GM21423 (cell line): ENCODE results near the gene AMPH.

ENCODE experiments used
- ATAC-seq: cut with Tn5 transposase; IDR thresholded peaks from one replicate; pipeline ENCODE4 v1.9.1; 2021; ENCODE audit warnings: mild to moderate bottlenecking, moderate library complexity; ENCODE audit not compliant: unreplicated experiment

AMPH gene

DNA sequence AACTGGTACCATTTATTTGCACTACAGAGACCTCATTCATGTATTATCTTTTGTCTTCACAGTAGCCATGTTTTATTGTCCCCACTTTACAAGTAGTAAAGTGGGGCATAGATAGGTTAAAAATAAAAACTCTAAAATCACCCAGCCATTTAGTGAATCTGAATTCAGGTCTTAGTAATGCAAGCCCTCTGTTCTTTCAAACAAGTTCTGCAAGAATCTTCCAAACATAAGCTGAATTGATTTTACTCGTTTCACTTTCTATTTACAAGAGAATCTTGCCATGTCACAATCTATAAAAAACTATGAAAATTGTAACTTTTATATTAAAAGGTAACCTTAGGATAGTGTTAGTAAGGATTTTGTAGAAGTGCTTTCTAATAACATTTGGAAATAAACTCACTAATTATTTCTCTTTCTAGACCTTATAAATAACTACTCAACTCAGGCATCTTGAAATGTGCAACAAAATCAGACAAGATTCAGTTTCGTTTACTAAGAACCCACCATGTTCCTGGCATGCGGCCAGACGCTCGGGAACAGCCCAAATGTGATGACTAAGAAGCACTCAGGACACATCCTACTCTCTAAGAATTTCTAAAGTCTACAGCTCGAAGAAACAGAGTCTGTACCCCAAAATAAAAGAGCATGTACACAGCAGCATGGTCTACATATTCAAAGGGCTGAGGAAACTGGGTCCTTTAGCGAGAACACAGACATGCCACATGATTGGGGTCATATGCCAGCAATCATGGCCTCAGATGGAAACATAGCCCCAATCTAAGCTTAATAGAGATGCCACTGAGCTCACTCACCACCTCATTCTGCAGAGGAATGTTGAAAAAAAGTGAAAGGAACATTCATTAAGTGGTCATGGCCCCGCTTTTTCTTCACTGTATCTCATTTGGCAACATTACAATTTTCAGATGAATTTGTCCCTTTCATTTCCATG is 167.6 kb downstream of the AMPH start:
- peak; percentile 67 for ATAC-seq

DNA sequence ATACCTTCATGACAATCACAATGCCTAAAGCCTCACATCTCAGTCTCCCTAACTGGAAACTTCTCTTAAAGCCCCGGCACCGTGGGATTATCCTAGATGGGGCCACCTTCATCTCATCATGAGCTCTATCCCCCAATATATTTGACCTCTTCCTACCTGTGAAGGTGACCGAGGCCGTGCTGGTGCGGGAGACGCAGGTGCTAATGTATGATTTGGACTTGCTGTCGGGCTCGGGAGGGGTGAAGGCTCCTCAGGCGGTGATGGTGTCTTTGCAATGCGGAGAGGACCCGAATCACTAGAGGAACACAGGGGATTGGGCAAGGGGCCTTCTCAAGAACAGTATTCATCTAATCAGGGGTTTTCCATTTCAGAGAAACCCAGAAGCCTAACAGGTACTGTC is 168.4 kb downstream of the AMPH start:
- ATAC-seq: peak; percentile 9

DNA sequence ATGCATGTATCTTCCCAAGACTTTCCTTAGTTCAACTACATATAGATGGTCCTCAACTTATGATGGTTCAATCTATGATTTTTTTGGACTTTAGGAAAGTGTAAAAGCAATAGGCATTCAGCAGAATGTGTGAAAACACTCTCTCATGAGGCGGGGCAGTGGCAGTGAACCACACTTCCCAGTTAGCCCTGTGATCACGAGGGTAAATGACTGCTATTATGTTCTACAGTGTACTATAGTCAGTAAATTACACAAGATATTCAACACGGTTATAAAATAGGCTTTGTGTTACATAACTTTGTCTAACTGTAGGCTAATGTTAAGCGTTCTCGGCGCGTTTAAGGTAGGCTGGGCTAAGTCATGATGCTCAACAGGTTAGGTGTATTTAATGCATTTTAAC is 169.3 kb downstream of the AMPH start:
- ATAC-seq: no peak

DNA sequence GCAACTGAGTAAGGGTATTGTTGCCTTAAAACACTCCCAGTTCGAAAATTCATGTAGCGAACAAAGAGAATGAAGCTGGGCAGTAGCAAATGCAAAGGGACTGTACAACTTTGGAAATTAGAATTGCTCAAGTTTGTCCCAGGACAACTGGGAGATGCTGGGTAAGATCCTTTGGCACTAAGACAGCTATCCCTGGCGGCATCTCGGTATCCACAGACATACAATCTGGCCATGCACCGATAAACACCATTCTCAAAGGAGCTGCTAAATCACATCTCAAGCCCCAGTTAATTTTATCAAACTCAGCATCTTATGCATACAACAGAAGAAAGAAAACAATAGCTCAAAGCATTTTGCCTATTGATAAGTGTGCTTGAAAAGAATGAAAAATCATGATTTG is 177.3 kb downstream of the AMPH start:
- no peak for ATAC-seq

DNA sequence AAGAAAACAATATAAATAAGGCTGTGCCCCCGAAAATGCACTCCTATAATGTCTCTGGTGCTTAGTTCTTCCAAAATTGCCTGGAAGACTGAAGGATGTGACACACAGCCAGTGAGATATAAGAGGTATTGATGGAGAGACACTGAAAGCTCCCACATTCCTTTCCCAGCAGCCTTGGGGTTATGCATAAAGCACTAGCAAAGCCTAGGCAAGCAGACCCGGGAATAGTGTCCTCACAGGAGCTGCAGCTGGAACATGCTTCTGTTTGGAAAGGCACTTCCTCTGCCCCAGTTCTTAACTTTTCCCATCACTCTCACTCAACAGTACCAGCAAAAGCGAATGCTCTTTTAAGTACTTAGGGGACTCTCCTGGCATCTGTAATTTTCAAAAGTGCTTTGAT is 178.0 kb downstream of the AMPH start:
- ATAC-seq: no peak

DNA sequence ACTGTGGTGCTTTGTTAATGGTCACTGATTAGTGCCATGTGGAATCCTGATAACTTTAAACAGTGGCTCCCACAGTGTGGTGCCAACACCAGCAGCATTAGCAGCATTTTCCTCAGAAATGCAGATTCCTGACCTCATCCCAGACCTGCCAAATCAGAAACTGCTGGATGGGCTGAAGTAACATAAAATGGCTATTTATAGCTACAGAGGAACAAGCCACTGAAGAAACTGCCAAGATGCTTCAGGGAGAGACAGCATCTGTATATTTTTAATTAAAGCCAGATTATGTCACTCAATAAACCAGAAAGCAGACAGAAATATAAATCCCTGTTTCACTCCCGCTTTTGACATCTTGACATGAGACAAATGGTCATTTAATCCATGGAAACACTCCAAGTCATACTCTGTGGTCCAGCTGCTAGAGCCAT is 178.5 kb downstream of the AMPH start:
- ATAC-seq: no peak

DNA sequence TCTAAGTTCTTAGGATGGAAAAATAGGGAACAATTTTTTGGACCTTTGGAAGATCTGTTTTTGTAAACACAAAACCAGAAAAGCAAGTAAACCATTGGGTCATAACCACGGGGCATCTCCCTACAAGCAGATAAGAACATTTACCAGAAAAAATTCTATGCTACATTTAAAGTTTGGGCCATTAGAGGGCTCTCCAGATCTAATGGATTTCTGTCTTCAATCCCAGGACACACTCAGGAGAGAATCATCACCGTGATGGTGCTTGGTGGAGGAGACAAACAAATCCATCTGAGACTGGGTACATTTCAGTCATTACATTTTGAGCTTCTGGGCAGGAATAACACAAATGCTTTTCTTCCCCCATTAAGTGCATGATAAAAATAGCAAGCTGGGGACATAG is 179.3 kb downstream of the AMPH start:
- ATAC-seq: no peak

DNA sequence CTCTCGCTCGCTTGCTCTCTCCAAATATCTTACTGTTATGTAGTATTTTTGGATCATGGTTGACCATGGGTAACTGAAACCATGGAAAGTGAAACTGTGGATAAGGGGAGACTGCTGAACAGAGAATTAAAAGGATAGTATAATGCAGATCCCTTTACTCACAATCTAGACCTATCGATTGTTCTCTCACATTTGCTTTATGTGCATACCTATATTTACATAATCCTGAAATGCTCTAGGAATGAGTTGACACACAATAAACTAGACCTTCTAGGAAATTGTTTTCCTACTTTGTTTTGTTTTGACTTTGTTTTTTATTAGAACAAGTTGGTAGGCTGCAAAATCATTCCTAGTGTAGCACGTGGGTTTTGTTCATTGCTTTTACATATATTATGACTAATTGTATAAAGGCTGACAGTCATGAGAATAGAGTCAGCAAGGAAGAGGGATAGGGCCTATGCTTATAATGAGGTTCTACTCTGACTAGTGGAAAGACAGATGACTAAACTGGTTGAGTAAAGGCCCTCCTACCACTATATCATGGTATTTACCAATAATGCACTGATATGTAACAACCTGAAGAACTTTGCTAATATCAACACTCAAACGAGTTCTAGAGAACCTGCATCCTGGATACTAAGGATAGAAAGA is 182.5 kb downstream of the AMPH start:
- ATAC-seq: no peak

DNA sequence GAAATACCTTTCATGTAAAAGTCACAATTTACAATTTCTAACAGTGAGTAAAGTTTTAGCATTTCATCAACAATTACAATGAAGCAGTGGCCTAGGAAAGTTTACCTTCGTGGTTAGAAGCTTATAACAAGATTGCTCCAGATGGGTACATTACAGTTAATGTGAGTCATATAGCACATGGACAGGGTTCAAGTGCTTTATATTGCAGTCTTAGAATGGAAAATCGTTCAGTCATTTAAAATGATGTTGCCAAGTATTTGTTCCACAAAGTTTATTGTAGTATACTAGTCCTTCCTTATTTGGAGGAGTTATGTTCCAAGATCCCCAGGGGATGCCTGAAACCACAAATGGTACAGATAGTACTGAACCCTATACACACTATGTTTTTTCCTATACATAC is 183.1 kb downstream of the AMPH start:
- ATAC-seq: no peak

DNA sequence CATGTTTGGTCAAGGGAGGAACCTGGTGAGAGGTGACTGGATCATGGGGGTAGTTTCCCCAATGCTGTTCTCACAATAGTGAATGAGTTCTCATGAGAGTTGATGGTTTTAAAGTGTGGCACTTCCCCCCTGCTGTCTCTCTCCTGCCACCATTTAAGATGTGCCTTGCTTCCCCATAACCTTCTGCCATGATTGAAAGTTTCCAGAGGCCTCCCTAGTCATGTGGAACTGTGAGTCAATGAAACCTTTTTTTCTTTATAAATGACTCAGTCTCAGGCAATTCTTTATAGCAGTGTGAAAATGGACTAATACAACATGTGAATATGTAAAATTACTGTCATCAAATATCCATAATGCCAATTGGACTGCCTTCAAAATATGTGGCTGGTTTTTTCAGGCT is 192.2 kb downstream of the AMPH start:
- ATAC-seq: no peak

DNA sequence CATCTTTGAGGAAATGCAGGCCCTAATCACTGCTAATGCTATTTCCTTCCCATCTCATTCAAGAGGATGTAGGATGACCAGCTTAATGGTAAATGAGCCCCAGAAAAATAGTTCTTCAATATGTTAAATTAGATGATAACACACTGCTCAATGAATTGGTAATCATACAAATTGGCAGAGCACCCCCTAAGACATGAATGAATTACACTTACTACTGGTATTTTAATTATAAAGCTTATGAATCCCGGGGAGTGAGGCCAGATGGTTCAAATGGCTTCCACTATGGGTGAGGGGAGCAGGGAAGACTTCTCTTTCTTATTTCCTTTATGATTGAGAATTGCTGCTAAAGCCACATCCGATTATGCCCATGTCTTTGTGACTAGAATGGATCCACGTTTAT is 198.5 kb downstream of the AMPH start:
- ATAC-seq: no peak

DNA sequence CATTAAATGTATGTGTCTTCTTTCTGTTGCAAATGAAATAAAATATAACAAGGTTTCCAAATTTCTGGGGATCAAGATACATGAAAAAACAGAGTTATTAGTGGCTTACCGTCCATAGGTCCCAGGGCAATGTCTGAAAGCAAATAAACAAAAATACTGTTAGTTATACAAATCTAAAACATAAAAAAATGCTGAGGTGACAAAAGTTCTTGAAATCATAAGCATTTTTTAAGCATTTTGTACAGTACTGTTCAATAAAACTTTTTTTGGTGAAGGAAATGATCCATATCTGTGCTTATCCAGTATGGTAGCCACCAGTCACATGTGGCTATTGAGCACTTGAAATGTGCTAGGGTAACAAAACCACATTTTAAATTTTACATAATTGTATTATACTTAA is 199.1 kb downstream of the AMPH start:
- no peak for ATAC-seq

DNA sequence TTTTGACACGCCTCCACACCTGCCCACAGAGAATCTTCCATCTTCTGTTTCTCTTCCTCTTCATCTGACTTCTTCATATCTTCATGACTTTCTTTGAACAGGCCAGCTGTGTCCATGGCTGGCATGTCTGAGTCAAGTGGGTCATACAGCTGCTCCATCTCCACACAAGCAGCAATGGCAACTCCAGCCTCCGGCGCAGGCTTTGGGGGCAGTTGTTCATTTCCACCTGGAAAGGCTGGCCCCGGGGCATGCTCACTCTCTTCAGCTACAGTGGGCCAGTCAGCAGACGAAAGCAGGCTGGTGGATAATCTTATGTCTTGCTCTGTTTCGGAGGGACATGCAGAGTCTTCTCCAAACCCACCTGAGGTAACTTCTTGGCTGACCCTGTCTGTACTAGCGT is 202.1 kb downstream of the AMPH start:
- ATAC-seq: no peak

DNA sequence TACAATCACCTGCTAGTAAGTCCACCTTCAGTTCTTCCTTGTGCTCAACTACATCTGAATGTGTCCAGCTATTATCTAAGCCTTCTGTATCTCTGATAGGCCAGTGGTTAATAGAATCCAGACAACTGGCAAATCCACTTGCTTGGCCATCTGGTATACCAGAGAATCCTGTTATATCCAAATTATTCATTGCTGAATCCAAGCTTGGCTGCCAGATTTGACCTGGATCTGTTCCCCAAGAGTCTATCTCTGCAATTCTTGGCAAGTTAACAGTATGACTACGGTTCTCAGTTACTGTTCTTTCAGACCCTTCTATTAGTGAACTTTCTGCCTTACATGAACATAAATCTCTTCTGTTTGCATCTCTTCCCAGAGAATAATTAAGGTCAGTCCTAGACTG is 203.1 kb downstream of the AMPH start:
- ATAC-seq: no peak

DNA sequence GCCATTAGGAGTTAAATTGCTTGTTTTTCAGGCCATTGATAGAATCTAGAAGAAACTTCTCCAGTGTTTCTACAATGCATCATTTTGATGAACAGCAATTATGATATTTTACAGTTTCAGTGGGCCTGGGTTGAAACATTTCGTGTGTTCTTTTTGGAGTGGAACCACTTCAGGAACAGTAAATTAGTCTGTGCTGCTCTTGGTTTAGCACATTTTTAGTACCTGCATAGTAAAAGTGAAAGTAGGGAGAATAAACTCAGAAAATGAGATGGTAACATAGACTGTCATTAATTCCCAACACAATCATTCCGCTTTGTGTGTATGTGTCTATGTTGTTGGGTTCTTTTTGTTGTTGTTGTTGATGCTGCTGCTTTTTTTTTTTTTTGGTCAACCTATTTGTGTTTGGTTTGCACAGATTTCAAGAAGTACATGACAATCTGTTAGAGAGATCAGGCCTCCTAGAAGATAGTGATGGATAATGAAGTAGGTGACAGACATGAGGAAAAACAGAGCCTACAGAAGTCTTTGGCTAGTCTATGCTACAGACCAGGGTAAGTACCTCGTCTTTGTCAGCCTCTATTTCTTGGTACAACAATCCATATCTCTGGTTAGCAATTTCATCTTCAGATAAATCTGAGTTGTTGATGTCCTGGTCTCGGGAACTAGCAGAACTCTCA is 203.8 kb downstream of the AMPH start:
- no peak for ATAC-seq

DNA sequence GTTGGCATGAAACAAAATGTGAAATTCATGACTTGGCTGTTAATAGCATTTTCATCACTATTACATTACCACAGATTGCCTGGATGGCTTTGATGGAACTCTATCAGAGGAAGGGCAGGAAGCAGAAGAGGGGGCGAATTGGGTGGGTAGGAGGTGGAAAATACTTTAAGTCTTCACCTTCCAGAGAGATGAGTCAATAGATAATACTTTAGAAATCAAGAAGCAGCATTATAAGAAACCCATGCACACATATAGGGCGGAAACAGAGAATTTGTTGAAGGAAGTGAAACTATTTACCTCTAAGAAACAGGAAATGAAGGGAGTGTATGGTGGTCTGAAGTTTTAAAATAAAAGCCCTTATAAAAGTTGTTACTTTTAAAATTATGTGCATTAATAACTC is 205.7 kb downstream of the AMPH start:
- peak; percentile 79 for ATAC-seq

DNA sequence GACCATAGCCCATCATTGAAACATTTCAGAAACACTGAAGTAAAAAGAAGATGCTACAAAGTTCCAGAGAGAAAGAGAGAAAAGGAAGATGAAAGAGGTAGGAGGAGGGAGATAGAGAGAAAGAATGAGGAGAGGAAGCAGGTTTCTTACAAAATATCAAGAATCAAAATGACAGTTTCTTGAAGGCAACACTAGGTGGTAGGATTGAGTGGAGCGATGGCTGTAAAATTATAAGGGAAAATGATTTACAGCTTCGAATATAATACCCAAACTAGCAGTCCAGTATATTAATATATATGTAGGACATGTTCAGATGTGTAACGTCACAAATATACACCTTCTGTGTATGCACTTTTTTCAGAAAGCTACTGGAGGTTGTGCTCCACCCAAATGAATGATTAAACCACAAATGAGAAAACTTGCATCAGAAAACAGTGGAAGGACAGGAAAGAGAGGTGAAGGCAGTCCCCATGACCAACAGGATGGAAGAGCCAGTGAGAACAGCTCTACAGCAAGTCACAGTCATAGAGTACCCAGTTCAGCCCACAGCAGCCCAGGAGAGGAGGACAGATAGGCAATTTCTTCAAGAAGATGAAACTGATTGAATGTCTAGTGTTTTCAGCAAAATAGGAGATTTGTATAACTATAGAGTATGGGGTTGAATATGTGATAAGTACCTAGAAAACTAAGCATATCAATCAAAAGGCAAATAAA is 206.3 kb downstream of the AMPH start:
- ATAC-seq: no peak

DNA sequence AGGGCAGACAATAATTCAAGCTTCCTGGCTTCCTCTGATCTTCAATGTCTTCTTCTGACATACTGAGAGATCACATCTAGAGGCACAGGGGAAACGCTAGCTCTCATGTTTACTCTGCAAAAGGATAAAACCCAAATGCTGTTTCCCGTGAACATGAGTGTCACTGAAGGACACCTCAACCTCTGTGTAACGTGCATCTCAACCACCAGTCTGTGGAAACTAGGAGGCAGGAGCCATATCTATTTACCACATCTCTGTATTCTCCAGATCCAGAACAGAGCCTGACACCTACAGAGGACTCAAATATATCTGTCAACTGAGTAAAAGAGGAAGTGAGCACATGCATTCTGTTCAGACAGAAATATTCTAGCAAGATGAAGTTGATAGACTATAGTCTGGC is 217.4 kb downstream of the AMPH start:
- ATAC-seq: peak; percentile 70

DNA sequence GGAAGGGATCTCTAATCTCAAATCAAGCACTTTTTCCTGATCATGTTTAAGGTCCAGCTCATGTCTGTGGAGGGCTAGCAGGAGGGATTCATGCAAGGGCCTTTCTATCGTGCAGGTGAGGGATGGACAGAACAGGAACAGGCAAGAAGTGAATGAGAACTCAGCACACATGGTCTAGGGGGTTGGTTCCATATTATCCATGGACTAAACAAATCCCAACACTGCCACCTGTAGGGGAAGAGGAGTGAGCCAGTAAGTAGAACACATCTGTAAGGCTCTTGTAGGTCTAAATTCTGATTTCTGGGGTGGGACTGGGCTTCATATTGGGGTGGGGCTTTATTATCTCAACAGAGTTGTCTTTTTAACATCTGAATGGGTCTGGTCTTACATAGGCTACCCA is 219.8 kb downstream of the AMPH start:
- no peak for ATAC-seq

DNA sequence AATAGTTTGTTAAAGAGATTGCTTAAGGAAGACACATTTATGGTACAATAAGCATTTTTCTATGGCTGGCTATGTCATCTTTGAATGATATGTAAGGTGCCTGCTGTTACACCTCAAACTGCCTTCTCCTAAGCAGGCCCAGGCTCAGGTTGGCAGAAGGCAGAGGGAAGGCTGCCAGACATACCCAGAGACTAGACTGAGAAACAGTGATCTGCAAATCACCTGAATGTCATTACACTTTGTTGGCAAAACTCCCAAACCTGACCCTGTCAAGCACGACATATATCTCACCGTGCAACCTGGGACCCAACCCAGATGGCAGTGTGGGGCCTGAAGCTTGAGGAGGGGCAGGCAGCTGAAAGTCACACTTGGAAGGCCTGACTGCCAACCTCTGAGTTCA is 221.1 kb downstream of the AMPH start:
- no peak for ATAC-seq

DNA sequence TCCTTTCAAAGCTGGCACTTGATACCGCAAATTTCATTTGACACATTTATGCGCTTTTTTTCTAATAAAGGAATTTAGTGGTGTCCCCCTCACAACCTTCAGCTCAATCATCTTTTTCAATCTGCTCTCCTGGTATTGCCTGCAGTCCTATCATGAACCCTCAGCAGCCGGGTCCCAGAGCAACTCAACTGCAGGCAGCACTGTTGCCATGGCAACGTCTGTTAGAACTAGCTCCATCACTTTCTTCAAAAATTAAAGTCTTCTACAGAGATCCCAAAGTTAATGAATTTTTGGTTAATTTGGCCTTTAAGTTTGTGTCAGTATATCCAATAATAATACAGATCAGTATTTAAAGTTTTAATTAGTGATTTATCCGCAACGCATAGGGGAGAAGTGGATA is 221.6 kb downstream of the AMPH start:
- ATAC-seq: no peak
